Spleen (tissue), 7 donors: Measurements from ENCODE around the gene PEX10.

Source experiments
- CTCF ChIP-seq, 11 experiments: fragments of 200-600 bp in 7 of 11; fragments of 450-650 bp in 4 of 11; sonication (generic) in 4 of 11; IDR thresholded peaks in 8 of 11; conservative IDR thresholded peaks in 3 of 11; 1 replicate in 7 of 11; 2 replicates in 4 of 11; pipeline versions ENCODE4 v1.4.0 to v1.8.0; 2016 to 2021; ENCODE audit warnings: antibody characterized with exemption in 11 of 11, inconsistent platforms in 4 of 11, mild to moderate bottlenecking in 1 of 11
- POLR2A ChIP-seq, 3 donors: fragments of 450-650 bp; IDR thresholded peaks; one replicate each; pipeline ENCODE4 v1.5.1; 2017; ENCODE audit warnings: antibody characterized with exemption in 3 of 3, mild to moderate bottlenecking in 1 of 3
- POLR2AphosphoS5 ChIP-seq, 3 donors: sonication (generic); formaldehyde crosslinking; IDR thresholded peaks; one replicate each; pipeline ENCODE4 v1.5.1; 2017; ENCODE audit warnings: antibody characterized with exemption in 3 of 3
- donor health status: DM: no; HTN: no; CAD: no; lungs with moderate emphysema.
- donor health status: DM: no; HTN: no; CAD: no.
- donor health status: DM: no; HTN: no; CAD: no.

GRCh38 chr1:2425892-2426291, 13.5 kb upstream of the PEX10 start:
- TF ChIP-seq CTCF (IDR thresholded peaks at IDR 0.05 in 8 of 11, conservative IDR thresholded peaks at IDR 0.05 in 3 of 11) (no peak), POLR2A (IDR thresholded peaks at IDR 0.05) (no peak), POLR2AphosphoS5 (IDR thresholded peaks at IDR 0.05) (no peak)
